Stimulated activated naive CD4-positive, alpha-beta T cell (primary cell): ENCODE measurements around the gene NARS2.
"Not testable (repeated sequence)": the region's sequence is repeated elsewhere in the genome, so short reads cannot be mapped to it uniquely, and the experiment has no call there.

Experiments
- DNase-seq, 6 experiments: peaks; one replicate each; lab custom pipeline; 2025; lab: John Stamatoyannopoulos, UW

NARS2 gene

DNA sequence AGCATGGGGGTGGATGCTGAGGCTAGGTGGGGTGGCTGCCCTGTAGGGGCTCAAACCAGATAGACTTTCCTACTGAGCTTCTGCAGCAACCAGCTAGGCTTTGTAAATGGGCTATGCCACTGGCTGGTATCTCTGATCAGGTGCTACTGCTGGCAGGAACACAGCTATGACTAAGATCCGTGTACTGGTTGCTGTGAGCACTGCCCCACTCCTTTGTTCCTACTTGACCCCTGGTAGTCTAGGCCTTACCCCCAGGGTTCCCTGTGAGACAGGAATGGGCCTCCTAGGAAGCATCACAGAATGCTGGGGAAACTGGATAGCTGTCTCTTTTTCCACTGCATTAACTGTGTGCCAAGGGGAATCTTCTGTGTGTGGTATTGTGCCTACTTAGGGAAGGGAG is 98.6 kb downstream of the NARS2 start:
- DNase-seq: no peak

DNA sequence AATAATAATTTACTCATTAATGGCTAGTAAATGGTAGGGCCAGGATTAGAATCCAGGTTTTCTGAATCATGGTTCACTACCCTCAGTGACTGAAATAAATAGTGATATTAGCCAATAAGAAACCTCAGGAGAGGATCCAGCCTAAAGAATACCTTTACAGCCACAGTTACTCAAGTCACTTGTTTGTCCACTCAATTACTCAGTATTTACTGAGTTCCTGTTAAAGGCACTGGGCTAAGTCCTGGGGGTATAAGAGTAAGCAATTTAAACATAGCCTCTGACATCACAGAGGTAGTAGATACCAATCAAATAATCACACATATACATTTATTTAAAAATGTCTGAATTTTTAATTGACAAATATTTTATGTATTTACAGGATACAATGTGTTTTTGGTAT is 100.2 kb downstream of the NARS2 start:
- no peak for DNase-seq

DNA sequence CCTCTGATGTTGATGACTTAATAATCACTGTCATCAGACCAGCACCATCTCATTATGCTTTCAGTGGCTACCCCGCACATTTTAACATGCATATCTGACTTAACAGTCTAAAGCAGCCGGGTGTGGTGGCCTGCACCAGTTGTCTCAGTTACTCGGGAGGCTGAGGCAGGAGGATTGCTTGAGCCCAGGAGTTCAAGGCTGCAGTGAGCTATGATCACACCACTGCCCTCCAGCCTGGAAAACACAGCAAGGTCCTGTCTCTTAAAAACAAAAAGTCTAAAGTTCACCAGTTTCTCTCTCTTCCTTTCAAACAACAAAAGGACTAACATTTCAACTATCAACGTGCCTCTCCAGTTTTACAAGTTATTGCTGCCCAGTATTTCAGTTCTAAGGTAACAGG is 101.8 kb downstream of the NARS2 start:
- DNase-seq: no peak

DNA sequence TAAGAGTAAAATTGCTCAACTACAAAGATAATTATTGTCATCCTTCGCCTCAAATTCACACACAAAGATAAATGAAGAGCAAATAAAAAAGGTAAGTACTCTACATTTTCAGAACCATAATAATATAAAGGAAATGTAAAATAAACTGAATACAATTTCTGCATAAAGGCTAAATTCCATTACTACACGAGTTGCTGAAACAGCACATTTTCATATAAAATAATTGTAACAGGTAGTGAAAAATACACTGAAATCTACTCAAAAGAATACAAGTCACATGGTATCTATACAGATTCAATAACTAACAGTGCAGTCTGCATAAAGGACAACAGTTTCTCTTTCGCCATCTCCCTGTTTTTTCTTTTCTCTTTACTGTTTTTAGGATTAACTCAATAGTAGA is 102.3 kb downstream of the NARS2 start:
- no peak for DNase-seq

DNA sequence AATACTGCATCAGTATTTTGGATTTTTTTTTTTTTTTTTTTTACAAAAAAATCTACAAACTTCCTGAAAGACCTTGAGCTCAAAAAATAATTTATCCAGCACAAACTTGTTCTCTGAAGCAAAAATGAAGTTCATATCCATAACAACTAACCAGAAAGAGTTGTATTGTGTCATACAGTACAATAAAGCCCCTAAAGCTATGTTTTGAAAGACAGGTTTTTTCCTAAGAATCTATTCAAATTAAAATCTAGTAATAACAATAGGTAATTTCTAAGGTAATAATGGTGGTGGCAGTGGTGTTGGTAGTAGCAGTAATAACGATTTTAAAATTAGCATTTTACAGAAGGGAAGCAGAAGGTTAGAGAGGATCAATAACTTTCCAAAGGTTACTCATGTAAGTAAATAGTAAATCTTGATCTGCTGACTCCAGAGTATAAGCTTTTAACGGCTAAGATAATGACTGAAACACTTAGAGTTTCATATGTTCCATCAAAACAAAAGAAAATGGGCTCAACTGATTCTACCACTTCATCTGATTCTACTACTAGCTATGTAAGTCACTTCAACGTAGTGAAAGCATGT is 103.7 kb downstream of the NARS2 start:
- no peak for DNase-seq

DNA sequence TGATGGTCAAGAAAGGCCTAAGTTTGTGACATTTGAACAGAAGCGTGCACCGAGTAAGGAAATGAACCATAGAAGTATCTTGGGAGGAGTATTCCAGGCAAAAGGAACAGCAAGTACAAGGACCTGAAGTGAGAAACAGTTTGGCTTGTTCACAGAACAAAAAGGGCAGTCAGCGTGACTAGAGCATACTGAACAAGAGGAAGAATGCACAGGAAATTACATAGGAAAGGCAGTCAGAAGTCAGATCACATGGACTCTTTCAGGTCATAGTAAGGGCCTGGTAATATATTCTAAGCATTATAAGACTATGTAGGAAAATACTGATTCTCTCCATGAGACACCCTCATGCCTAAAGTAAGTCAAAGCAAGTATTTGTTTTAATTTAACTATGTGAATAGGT is 104.8 kb downstream of the NARS2 start:
- no peak for DNase-seq

GRCh38 chr11:78467931-78468330 is 106.7 kb downstream of the NARS2 start:
- DNase-seq: no peak

DNA sequence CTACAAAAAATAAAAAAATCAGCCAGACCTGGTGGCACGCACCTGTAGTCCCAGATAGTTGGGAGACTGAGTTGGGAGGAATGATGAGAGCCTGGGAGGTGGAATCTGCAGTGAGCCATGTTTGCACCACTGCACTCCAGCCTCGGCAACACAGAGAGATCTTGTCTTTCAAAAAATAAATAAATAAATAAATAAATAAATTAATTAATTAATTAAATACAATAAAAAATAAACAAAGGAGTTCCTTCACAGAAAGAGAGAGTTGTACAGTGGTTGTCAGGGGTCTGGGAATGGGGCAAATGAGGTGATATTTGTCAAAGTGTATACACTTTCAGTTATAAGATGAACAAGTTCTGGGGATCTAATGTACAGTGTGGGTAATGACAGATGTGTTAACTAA is 107.3 kb downstream of the NARS2 start:
- no peak for DNase-seq

DNA sequence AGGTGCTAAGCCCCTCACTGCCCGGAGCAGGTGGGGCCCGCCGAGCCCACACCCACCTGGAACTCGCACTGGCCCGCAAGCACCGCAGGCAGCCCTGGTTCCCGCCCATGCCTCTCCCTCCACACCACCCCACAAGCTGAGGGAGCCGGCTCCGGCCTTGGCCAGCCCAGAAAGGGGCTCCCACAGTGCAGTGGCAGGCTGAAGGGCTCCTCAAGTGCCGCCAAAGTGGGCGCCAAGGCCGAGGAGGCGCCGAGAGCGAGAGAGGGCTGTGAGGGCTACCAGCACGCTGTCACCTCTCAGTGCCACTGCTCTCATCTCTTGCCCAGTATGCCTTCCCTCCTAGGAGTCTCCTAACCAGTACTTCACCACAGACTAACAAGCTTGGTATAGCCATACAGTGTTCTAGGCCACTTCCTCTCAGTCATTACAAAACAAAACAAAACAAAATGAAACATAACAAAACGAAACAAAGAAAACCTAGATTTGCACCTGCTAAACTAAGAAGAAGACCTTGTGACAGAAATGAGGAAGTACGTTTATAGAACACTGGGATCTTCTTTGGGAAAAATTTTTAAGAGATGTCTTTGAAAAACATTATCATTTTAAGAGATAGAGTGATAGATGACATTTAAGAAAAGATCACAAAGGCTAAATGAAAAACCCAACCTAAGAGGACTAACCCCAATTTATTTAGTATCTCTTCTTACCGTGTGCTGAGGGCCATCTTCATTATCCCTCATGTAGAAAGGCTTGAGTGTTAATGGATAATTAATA is 109.3 kb downstream of the NARS2 start:
- peak in 2 of 6 experiments; percentile 13 to 21 for DNase-seq

DNA sequence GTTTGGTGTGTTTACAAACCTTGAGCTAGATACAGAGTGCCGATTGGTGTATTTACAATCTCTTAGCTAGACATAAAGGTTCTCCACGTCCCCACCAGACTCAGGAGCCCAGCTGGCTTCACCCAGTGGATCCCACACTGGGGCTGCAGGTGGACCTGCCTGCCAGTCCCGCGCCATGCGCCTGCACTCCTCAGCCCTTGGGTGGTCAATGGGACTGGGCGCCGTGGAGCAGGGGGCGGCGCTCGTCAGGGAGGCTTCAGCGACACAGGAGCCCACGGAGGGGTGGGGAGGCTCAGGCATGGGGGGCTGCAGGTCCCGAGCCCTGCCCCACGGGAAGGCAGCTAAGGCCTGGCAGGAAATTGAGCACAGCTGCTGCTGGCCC is 109.9 kb downstream of the NARS2 start:
- not testable (repeated sequence) for DNase-seq

DNA sequence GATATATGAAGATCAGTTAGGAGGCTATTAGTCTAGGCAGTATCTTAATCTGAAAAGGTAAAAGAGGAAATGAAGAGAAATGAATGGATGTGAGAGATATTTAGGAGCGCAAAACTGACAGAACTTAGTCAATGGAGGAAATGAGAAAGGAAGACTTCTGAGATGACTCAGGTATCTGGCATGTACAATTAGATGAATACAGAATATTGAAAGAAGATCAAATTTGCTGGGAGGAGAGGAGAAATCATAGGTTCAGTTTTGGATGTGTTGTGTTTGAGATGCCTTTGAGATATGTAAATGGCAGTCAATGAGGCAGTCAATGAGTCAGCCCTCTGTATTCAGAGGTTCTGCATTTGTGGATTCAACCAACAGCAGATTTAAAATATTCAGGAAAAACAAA is 114.2 kb downstream of the NARS2 start:
- no peak for DNase-seq

GRCh38 chr11:78459738-78460137 is 114.9 kb downstream of the NARS2 start:
- DNase-seq: no peak

DNA sequence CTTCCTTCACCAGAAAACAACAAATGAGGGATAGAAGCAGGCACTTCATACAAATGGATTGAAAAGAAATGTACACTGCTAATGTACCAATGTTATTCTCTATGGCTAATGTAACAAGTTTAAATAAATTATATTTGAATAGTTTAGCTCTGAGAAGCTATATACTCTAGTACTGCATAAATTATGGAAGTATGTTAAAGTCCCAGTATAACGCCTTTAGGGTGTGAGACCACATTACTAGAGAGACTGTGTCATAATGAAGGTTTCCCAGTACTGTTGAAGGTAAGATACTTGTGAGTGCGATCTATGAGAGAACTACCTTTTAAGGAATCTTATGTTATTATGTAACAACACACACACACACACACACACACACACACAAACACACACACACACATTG is 117.2 kb downstream of the NARS2 start:
- DNase-seq: no peak

- no peak for DNase-seq
These were observed 121.3 kb downstream of the NARS2 start for GRCh38 chr11:78453140-78453935.

DNA sequence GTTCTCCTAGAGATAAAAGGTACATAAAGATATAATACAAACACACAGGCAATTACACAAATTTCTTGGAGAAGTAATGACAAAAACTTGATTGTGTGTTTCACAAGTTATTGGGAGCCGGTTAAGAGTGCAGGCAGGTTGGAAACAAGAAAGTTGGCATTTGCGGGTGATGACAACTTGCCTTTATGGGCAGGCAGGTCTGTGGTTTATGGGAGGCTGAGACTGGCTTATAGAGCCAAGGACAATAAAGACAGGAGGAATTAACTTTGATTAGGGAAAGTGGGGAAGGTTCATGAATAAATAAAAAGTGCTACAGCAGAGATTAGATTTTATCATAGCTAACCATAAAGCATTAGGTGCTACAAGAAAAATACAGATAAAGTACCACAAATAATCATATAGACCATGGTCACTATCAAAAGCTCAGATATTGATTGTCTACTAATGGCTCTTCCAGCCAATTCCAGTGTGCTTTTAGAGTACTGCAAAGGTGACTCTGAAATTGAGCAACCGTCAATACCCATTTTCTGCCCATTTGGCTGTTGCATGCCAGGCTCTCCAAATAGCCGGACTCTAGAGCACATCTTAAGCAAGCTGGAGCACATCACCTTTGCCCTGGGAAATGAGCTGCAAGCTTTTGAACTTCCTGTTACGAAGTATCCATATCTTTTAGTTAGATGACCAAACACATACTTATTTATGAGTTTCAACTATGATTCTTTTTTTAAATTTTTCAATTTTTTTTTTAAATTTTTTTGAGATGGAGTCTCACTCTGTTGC is 123.1 kb downstream of the NARS2 start:
- DNase-seq: no peak

GRCh38 chr11:78450866-78451265 is 123.8 kb downstream of the NARS2 start:
- DNase-seq: no peak

GRCh38 chr11:78449866-78450265 is 124.8 kb downstream of the NARS2 start:
- DNase-seq: no peak

DNA sequence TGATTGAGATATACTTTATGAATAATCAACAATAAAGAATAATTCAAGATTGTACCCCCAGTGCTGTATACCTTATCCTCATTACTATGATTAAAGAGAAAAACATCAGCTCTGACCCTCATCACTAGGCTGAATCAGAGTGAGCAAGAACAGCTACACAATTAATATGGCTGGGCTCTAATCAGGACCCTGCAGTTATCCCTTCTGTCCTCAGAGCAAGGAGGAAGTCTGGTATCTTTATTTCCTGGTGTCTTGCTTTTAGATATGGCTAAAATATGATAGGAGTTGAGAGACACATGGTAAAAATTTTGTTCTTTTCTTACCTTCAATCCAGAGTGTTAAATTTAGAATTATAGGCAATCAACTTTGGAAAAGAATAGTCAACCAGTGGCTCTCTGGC is 128.5 kb downstream of the NARS2 start:
- no peak for DNase-seq

GRCh38 chr11:78444726-78445125 is 129.9 kb downstream of the NARS2 start:
- DNase-seq: no peak

DNA sequence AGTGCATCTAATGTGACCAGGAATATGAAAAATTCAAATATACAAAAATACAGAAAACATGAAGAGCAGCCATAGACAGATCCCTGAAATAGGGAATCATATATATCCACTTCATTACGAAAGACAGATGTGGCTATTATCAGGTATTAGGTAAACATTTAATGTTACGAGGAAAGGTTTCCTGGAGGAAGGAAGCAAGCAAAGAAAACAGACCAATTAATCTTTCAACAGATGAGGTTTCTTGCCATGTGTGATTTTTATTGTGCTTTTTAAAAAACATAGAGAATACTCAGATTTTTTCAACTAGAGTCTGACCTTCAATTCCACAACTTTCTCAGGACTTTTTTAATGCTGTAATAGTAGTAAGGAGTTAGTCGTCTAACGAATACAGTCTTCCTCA is 132.7 kb downstream of the NARS2 start:
- DNase-seq: no peak

DNA sequence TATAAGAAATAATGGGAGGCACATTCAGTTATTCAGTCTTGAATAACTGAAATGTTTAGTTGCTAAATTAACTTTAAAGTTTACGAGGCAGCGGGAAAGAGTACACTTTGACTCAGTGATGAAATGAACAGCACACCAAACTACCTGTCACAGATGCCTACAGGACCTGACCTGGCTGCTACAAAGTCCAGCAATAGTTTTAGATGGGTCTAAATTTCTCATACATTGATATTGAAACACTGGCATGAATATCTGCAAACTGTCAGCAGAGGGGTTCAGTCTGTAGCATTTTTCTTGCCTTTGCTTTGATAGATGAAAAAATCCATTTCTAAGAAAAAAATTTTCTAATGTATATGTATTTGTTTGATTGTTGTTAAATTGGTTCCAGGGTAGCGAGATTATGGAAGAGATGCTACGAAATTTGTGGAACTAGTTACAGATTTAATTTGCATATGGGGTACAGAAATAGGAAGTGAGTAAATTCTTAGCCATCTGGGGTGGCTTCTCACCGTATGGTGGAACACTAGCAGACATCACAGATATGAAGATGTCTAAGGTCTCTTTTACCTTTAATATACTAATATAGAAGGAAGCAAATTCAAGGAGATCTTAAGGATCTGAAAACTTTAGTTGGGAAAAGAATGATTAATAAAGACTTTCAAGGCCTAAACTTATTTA is 136.2 kb downstream of the NARS2 start:
- DNase-seq: no peak

DNA sequence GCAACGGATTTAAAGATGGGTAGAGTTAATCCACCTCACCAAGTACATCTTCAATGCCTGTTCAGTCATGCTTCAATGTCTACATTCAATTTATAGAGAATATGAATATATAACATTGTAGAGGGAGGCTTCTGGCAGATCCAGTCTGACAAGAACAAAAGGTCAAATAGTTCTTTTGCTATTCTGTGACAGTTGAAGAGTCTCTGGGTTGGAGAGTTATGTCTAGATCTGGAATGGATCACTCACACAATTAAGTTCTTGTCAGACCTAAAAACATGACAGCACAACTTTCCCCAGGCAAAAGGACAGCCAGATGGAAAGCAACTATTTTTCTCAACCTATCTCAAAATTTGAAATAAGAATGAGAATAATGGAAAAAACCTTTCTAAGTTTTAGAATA is 141.7 kb downstream of the NARS2 start:
- no peak for DNase-seq
